Kidney tubule cell (primary cell): ENCODE data around the gene BBX.

Source experiments
- DNase-seq: peaks from one replicate; pipeline ENCODE4 v3.0.0-alpha.2; 2018; ENCODE audit warnings: low spot score

Gene BBX

DNA sequence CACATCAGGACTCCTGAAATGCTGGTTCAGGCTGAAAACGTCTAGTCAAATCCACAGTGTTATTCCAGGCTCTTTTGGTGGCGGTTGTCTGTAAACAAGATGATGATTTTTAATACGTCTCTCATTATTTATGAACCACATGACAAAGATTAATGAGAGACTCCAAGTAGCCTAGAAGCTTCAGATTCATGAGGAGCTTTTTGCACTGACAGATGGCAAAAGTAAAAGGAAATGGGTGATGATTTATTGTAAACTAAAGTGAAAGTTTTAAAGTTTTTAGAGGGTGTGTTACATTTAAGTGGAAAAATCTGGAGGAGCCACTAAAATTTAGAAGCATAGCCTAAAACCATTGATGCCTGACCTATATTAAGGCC lies 77.0 kb downstream of the BBX start:
- DNase-seq, result no peak

DNA sequence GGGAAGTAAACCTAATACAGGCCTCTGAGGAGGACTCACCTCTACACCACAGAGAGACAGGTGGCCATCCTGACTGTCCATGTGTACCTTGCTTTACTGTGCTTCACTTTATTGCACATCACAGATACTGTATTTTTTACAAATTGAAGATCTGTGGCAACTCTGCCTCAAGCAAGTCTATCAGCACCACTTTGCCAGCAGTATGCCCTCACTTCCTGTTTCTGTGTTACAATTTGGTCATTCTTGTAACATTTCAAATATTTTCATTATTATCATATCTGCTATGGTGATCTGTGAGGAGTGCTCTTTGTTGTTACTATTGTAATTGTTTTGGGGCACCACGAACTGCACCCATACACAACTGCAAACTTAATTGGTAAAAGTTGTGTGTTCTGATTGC lies 78.0 kb downstream of the BBX start:
- peak; percentile 19 for DNase-seq

DNA sequence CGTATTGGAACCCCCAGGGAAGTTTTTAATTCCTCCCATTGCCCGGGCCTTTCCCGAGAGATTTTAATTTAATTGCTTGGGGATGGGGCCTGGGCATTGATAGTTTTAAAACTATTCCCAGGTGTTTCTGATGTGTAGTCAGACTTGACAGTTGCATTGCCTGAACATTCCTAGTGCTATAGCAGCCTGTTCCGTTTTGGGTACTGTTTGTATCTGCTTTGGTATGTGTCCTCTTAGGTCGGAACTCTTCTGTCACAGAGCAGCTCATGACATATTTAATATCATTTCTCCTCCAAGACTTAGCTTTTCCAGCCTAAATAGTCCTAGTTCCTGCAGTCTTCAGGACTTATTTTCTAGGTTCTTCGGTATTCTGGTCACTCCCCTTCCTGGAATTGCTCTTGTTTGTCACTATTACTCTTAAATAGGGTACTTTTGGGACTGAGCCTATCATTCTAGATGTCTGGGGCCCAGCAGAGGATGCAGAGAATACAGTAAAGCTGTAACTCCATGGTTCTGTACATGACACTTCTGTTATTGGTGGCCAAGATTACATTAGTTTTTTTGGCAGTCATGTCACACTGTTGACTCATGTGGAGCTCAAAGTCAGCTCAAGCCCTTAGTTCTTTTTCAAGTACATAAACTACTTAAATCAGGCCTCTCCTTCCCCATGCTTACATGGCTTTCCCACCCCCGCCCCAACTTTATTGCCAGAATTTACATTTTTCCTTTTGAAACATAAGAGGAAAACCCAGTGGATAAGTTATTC lies 81.5 kb downstream of the BBX start:
- DNase-seq, result no peak

- DNase-seq, result no peak
These were observed 89.2 kb downstream of the BBX start for GRCh38 chr3:107611775-107612469.

- no peak for DNase-seq
These were observed 89.9 kb downstream of the BBX start for GRCh38 chr3:107612664-107613084.

GRCh38 chr3:107619549-107619948 lies 96.8 kb downstream of the BBX start:
- DNase-seq, result peak; percentile 42

DNA sequence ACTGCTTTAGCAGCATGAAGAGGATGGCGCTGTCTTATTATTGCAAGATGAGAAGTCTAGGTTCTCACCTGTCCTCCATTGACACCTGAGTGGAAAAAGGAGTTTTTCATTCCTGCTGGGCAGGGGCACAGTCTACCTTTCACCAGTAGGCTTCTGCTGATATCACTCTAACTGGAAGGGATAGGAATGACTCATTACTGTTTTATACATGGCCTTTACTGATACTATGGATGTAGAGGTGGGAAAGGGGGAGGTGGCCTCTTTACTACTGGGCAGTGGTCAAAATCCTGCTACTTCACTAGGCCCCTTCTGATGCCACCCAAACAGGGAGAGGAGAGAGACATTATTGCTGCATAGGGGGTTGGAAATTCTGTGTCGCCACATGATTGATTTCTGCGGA lies 97.8 kb downstream of the BBX start:
- DNase-seq, result peak; percentile 15

DNA sequence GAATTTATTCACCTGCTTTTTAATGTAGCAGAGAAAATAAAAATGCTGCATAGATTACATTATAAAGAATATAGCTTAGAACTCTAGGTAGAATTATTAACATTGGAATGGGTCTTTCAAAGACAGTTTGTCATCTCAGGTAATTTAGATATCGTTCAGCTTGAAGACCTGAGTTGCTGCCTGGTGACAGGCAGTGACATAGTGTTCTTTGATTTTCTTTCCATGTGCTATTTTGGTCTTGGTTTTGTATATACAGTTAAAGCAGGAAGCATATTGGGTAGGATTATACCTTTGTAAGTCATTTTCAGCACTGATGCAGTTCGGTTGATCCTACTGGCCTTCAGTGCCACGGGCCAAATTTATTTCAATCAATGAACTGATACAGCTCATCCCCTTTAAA lies 98.7 kb downstream of the BBX start:
- DNase-seq, result no peak

- no peak for DNase-seq
These were observed 105.3 kb downstream of the BBX start for GRCh38 chr3:107627962-107628542.

DNA sequence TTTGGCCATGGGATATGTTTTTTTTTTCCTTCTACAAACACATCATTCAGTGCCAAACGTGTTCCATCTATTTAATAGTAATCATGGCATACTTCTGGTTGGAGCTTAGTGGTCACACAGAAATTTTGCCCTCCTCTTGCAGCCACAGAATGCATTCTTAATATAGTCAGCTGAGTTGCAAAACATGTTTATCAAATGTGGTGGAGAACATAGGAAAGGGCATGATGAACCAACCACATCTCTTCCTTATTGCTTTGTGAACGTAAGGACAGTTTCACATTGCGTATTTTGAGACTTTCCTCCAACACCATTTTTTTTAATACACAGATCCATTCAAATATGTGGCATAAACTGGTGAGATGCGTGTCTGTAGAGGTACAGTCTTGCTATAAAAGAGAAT lies 106.8 kb downstream of the BBX start:
- DNase-seq, result no peak

GRCh38 chr3:107630779-107631178 lies 108.0 kb downstream of the BBX start:
- no peak for DNase-seq

DNA sequence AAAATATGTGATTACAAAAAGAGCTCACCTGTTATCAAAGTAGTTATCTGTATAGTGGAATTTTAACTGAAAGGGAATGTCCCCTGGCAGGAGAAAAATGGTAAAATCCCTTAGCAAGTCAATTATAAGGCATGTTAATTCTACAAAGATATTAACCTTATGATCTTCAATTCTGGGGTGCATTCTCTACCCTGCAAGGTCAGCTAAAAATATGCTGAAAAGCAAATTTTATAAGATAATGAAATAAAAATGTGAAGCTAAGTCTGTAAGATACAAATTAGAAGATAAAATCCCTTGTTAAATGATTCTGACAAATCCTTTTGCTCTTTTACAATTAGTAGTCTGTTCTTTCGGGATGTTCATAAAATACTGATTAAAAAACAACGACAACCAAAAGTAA lies 109.8 kb downstream of the BBX start:
- DNase-seq, result no peak

DNA sequence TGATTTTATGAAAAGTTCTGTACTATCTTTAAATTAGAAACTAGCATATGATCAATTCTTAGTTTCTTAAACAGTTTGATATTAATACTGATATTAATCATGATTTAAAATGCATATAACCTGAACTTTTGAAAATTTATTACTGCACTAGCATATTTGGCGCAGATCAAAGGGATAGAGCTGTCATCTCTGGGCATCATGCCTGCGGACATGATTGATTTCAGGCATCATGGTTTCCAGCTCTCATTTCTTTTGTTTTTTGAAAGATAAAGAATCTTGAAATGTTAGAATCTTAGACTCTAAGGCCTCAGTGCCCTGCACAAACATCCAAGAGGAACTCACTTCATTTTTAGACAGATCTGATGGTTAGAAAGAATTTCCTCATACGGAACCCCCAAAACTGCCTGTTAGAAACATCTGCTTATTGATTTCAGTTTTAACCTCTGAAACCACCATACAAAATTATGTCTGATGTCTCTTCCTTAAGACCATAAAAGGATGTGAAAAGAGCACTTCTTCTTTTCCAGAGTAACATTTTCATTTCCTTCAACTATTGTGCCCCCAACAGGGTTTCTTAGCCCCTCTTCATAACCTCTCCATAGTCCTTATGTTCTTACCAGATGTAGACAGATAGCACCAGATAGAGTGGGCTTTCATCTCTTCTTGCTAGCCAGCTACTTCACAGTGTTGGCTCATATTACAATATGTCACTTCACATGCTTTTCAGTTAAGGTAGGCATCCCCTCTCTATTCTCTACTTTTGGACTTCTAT lies 110.8 kb downstream of the BBX start:
- no peak for DNase-seq

GRCh38 chr3:107634099-107634489 lies 111.3 kb downstream of the BBX start:
- DNase-seq, result no peak

- peak; percentile 73 for DNase-seq
These were observed 114.8 kb downstream of the BBX start for GRCh38 chr3:107637416-107638183.

GRCh38 chr3:107641572-107642307 lies 119.0 kb downstream of the BBX start:
- no peak for DNase-seq

DNA sequence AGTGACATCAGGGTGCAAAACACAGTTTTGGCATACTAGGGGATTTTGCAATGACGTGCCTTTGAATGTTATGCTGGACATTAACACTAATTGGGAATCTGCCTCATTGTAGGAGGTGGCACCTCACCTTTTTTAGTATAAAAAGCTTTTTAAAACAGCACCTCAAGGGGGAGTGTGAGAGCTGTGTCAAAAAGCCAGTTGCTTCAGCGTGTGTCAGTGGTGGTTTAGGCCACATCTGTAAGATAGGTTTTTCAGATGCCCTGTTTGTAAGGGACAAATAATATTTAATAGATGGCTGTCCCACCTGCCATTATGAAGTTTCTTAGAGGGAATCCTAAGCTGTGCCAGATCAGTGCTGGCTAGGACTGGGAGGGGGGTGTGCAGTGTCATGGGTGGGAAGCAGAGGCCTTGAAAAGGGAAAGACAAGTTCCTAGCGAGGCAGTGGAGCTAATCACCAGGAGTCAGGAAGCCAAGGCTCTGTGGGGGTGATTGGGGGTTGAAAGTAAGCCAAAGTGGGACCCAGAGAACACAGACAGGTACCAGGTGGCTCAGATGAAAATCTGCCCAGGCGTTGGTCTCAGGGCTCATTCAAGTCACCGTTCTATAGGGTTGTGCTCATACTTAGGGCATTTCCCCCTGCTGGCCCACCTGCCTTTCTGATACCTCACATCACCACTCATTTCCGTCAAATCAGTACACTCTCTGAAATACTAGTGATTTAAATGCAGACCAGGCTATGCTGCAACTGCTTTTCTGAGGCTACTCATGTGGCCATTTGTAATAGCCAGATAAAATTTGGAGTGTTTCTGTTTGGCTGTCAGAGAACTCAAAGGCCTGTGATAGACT lies 120.5 kb downstream of the BBX start:
- peak; percentile 10 for DNase-seq

DNA sequence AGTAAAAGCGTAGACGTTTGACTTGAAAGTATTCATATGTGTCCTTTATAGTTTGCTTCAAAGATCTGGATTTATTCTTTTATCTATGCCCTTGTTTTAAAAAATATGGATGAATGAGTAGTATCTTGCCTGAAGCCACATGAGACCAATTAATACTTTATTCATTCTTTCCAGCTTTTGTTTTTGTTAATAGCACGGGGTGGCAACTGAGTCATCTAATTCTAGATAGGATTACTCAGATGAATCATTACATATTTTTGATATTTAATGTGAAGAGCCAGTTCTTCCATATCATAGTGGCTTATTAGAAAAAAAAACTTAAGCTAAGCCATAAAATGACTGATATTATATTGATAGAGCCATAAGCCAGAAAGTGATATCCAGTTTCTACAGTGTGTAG lies 121.9 kb downstream of the BBX start:
- no peak for DNase-seq

DNA sequence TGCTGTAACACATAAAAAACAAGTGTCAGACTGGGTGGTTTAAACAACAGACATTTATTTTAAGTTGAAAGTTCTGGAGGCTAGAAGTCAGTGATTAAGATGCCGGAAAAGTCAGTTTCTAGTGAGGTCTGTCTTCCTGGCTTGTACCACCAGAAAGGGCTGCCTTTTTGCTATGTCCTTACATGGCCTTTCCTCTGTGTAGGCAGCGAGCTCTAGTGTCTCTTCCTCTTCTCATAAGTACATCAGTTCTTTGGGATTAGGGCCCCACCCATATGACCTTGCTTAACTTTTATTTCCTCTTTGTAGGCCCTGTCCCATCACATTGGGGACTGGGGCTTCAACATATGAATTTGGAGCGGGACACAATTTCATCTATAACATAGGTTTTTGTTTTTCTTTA lies 128.0 kb downstream of the BBX start:
- no peak for DNase-seq

- no peak for DNase-seq
These were observed 129.0 kb downstream of the BBX start for GRCh38 chr3:107651782-107652181.
